HCT116 (cell line): ENCODE measurements around the gene LAMA4. TPM values are rescaled to one million over a fixed set of nuclear protein-coding genes. Genes with fewer than 3 reads are reported as not detected.

ENCODE experiments used
- ATAC-seq: fragments of 200-7000 bp; cut with Tn5 transposase; 2 replicates; pipeline ENCODE4 v1.9.1; 2020; ENCODE audit warnings: mild to moderate bottlenecking, moderate library complexity
- BruUV-seq: library from RNA; stranded (reverse); fragments of 400-500 nt; replicated peaks from 2 replicates; lab custom pipeline; 2021; lab: Mats Ljungman, UMichigan
- CTCF ChIA-PET: fragments of 300-600 bp; sonication (Branson Sonifier 250); formaldehyde crosslinking; loops from one replicate; lab custom pipeline; 2021; ENCODE audit warnings: antibody characterized with exemption; lab: Charles Lee
- POLR2A ChIA-PET: fragments of 300-600, 350-600 bp; sonication (Branson Sonifier 250); formaldehyde crosslinking; loops from one replicate; lab custom pipeline; 2021; ENCODE audit warnings: antibody characterized with exemption; lab: Charles Lee
- RAD21 ChIA-PET, 2 experiments: fragments of 300-600 bp; sonication (Branson Sonifier 250); formaldehyde crosslinking; loops; one replicate each; lab custom pipeline; 2023; ENCODE audit warnings: low total read pairs in 2 of 2; ENCODE audit not compliant: uncharacterized antibody in 2 of 2, unreplicated experiment in 2 of 2, low non-redundant PET in 1 of 2; lab: Charles Lee
- DNase-seq: peaks from one replicate; pipeline ENCODE4 v3.0.0-alpha.2; 2010; ENCODE audit warnings: low read depth, low spot score
- H2AFZ ChIP-seq: fragments of 200-600 bp; shearing (Covaris generic), sonication (generic); 2 replicates; pipeline ENCODE4 v1.6.1; 2017; ENCODE audit warnings: low read depth, mixed run types, mixed read lengths, antibody characterized with exemption, low read length; ENCODE audit not compliant: poor library complexity, severe bottlenecking
- H3K27ac ChIP-seq: 2 replicates; pipeline ENCODE4 v1.5.1; 2012; ENCODE audit warnings: low read depth, low read length
- H3K27me3 ChIP-seq: fragments of 200-600 bp; sonication (generic); 2 replicates; pipeline ENCODE4 v1.6.1; 2016; ENCODE audit warnings: mixed run types, low read length, mixed read lengths; ENCODE audit not compliant: insufficient read depth
- H3K36me3 ChIP-seq, 2 experiments: fragments of 200-500 bp in 1 of 2; fragments of 200-600 bp in 1 of 2; sonication (Bioruptor generic) in 1 of 2; sonication (generic) in 1 of 2; 2 replicates each; pipeline versions ENCODE4 v1.5.1 to v1.6.1; 2014 to 2016; ENCODE audit warnings: low read length in 2 of 2, inconsistent platforms in 1 of 2, mixed read lengths in 1 of 2, mixed run types in 1 of 2; ENCODE audit not compliant: insufficient read depth in 2 of 2, control insufficient read depth in 1 of 2
- H3K4me1 ChIP-seq, 2 experiments: fragments of 200-600 bp in 1 of 2; sonication (generic) in 1 of 2; 2 replicates each; pipeline versions ENCODE4 v1.5.1 to v1.6.1; 2012 to 2017; ENCODE audit warnings: low read length in 2 of 2, inconsistent platforms in 1 of 2, mild to moderate bottlenecking in 1 of 2, mixed read lengths in 1 of 2, mixed run types in 1 of 2, moderate library complexity in 1 of 2; ENCODE audit not compliant: insufficient read depth in 2 of 2, control insufficient read depth in 1 of 2
- H3K4me2 ChIP-seq: fragments of 200-600 bp; sonication (generic); 2 replicates; pipeline ENCODE4 v1.6.1; 2017; ENCODE audit warnings: mixed run types, low read length, mixed read lengths
- H3K4me3 ChIP-seq, 2 experiments: fragments of 200-600 bp in 1 of 2; sonication (generic) in 1 of 2; replicated peaks in 1 of 2; 2 replicates each; pipeline ENCODE4 v1.5.1; 2011 to 2016; ENCODE audit warnings: low read length in 2 of 2, control low read depth in 1 of 2, low read depth in 1 of 2, mild to moderate bottlenecking in 1 of 2, mixed read lengths in 1 of 2, mixed run types in 1 of 2
- H3K79me2 ChIP-seq: fragments of 200-600 bp; sonication (generic); 2 replicates; pipeline ENCODE4 v1.6.1; 2017; ENCODE audit warnings: mild to moderate bottlenecking, mixed run types, low read length, moderate library complexity, mixed read lengths; ENCODE audit not compliant: insufficient read depth
- H3K9ac ChIP-seq: fragments of 200-600 bp; sonication (generic); 2 replicates; pipeline ENCODE4 v1.6.1; 2016; ENCODE audit warnings: low read length, mixed read lengths
- H3K9me2 ChIP-seq: fragments of 200-600 bp; sonication (generic), shearing (Covaris generic); 2 replicates; pipeline ENCODE4 v1.6.1; 2017; ENCODE audit warnings: mixed run types, mild to moderate bottlenecking, moderate library complexity; ENCODE audit not compliant: insufficient read depth
- H3K9me3 ChIP-seq, 2 experiments: fragments of 200-500 bp in 1 of 2; fragments of 200-600 bp in 1 of 2; sonication (Bioruptor generic) in 1 of 2; sonication (generic) in 1 of 2; 2 replicates each; pipeline ENCODE4 v1.6.1; 2014 to 2017; ENCODE audit warnings: low read length in 2 of 2, mixed read lengths in 2 of 2, inconsistent platforms in 1 of 2, low read depth in 1 of 2, mild to moderate bottlenecking in 1 of 2, mixed run types in 1 of 2, moderate library complexity in 1 of 2; ENCODE audit not compliant: control insufficient read depth in 1 of 2, insufficient read depth in 1 of 2
- H4K20me1 ChIP-seq: fragments of 200-600 bp; sonication (generic), shearing (Covaris generic); 2 replicates; pipeline ENCODE4 v1.6.1; 2017; ENCODE audit warnings: mixed run types, mild to moderate bottlenecking, moderate library complexity; ENCODE audit not compliant: insufficient read depth
- EGR1 ChIP-seq: IDR thresholded peaks from 2 replicates; pipeline ENCODE4 v1.6.1; 2012; ENCODE audit warnings: low read depth
- ELF1 ChIP-seq: IDR thresholded peaks from 2 replicates; pipeline ENCODE4 v1.6.1; 2012; ENCODE audit warnings: low read depth, borderline replicate concordance
- JUND ChIP-seq: IDR thresholded peaks from 2 replicates; pipeline ENCODE4 v1.6.1; 2012
- POLR2AphosphoS5 ChIP-seq: IDR thresholded peaks from 2 replicates; pipeline ENCODE4 v1.6.1; 2011; ENCODE audit warnings: mild to moderate bottlenecking, low read depth, low read length, moderate library complexity
- RAD21 ChIP-seq: IDR thresholded peaks from 2 replicates; pipeline ENCODE4 v1.6.1; 2012; ENCODE audit warnings: low read depth, mild to moderate bottlenecking
- SP1 ChIP-seq: IDR thresholded peaks from 2 replicates; pipeline ENCODE4 v1.6.1; 2012; ENCODE audit warnings: low read depth
- SRF ChIP-seq: IDR thresholded peaks from 2 replicates; pipeline ENCODE4 v1.6.1; 2012; ENCODE audit warnings: low read depth
- ZNF274 ChIP-seq: fragments of 200-500 bp; sonication (Bioruptor generic); IDR thresholded peaks from 2 replicates; pipeline ENCODE4 v1.6.1; 2014; ENCODE audit warnings: mild to moderate bottlenecking, low read depth, low read length, inconsistent platforms
- intact Hi-C: fragments of 100-400 bp; cut with micrococcal nuclease; formaldehyde crosslinking; loops from 2 replicates; pipeline ENCODE4 v1.10.0; 2022
- total RNA-seq: library from RNA; stranded (reverse); gene quantifications from one replicate; pipeline ENCODE4 v1.2.1, GENCODE V29; 2021; ENCODE audit not compliant: unreplicated experiment
- TF ChIP-seq, protein P1 (sequence below): IDR thresholded peaks from 2 replicates; pipeline ENCODE4 v1.6.1; 2012; ENCODE audit warnings: low read depth
- TF ChIP-seq, protein P2 (sequence below): IDR thresholded peaks from 2 replicates; pipeline ENCODE4 v1.6.1; 2012

Gene LAMA4
- total RNA-seq, 1 experiment from 2014 or later = 2.2 TPM

DNA sequence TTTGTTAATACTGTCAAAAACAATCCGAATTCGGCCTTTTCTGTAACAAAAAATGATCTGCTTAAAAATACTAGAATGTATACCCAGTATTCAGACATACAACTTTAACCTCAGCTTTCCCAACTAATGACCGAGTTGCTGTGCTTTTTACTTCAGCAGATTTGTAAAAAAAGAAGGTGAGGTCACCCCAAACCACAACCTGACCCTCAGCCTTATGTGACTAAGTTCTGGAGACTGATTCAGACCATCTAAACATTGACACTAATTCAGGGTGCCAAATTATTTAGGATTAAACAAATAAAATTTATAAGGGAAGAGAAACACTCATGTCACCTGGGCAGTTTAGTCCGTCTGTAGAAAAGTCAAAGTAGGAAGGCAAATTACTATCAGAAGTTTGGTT, 192.8 kb downstream of the LAMA4 start:
- no peaks in the 10 kb centered on the region for H3K79me2 ChIP-seq
- TF ChIP-seq, protein P1, sequence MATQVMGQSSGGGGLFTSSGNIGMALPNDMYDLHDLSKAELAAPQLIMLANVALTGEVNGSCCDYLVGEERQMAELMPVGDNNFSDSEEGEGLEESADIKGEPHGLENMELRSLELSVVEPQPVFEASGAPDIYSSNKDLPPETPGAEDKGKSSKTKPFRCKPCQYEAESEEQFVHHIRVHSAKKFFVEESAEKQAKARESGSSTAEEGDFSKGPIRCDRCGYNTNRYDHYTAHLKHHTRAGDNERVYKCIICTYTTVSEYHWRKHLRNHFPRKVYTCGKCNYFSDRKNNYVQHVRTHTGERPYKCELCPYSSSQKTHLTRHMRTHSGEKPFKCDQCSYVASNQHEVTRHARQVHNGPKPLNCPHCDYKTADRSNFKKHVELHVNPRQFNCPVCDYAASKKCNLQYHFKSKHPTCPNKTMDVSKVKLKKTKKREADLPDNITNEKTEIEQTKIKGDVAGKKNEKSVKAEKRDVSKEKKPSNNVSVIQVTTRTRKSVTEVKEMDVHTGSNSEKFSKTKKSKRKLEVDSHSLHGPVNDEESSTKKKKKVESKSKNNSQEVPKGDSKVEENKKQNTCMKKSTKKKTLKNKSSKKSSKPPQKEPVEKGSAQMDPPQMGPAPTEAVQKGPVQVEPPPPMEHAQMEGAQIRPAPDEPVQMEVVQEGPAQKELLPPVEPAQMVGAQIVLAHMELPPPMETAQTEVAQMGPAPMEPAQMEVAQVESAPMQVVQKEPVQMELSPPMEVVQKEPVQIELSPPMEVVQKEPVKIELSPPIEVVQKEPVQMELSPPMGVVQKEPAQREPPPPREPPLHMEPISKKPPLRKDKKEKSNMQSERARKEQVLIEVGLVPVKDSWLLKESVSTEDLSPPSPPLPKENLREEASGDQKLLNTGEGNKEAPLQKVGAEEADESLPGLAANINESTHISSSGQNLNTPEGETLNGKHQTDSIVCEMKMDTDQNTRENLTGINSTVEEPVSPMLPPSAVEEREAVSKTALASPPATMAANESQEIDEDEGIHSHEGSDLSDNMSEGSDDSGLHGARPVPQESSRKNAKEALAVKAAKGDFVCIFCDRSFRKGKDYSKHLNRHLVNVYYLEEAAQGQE = no peak
- TF ChIP-seq JUND = no peak
- TF ChIP-seq ELF1 = no peak
- no peak for TF ChIP-seq RAD21
- TF ChIP-seq POLR2AphosphoS5 = no peak
- no peak for TF ChIP-seq SRF
- no peak for TF ChIP-seq EGR1
- no peak for TF ChIP-seq ZNF274
- TF ChIP-seq SP1 = no peak
- TF ChIP-seq, protein P2, sequence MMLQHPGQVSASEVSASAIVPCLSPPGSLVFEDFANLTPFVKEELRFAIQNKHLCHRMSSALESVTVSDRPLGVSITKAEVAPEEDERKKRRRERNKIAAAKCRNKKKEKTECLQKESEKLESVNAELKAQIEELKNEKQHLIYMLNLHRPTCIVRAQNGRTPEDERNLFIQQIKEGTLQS = no peak
- POLR2A ChIA-PET = interaction anchor here (1.5 kb wide), 1 partner anchor 26 kb away, joined by 3 read pairs; the partner anchor contains the start of genes FAM229B and TUBE1
- no peaks in the 10 kb centered on the region for H3K4me1 ChIP-seq
- RAD21 ChIA-PET = no interaction called here
- H3K4me3 ChIP-seq = no peak overlapping the region
- CTCF ChIA-PET = no interaction called here
- no peak overlapping the region for H2AFZ ChIP-seq
- intact Hi-C loops = no loop called here
- no peaks in the 10 kb centered on the region for H3K27me3 ChIP-seq
- no peak for DNase-seq
- no peak overlapping the region for H3K9ac ChIP-seq
- ATAC-seq = no peak
- H3K9me2 ChIP-seq = no peaks in the 10 kb centered on the region
- no peak overlapping the region for H3K4me2 ChIP-seq
- no peaks in the 10 kb centered on the region for H3K9me3 ChIP-seq
- no peak overlapping the region for H3K27ac ChIP-seq
- H4K20me1 ChIP-seq = no peaks in the 10 kb centered on the region
- BruUV-seq = no TSS peak
- no peaks in the 10 kb centered on the region for H3K36me3 ChIP-seq

Other genes with a start within 250 kb of the LAMA4 start
- gene CCN6, start 200.5 kb downstream of the LAMA4 start, total RNA-seq = not detected
- gene TUBE1, start 167.1 kb downstream of the LAMA4 start, total RNA-seq = 42.5 TPM
- 11.4 TPM for gene FAM229B, start 167.0 kb downstream of the LAMA4 start, total RNA-seq
- gene RFPL4B, start 92.8 kb upstream of the LAMA4 start, total RNA-seq = not detected